ENCODE data around the gene TSPAN7. TPM values are rescaled to one million over a fixed set of nuclear protein-coding genes. Genes with fewer than 3 reads are reported as not detected.

TSPAN7 gene
- total RNA-seq, 1 experiment from 2014 or later: not detected

- DNase-seq (ENCODE audit: low spot score): peak; percentile 77
- in situ Hi-C loops (cut with HindIII; ENCODE audit: low sequenced_read_pairs): no loop called here
These were observed 75.8 kb downstream of the TSPAN7 start for GRCh38 chrX:38636949-38637819.

DNA sequence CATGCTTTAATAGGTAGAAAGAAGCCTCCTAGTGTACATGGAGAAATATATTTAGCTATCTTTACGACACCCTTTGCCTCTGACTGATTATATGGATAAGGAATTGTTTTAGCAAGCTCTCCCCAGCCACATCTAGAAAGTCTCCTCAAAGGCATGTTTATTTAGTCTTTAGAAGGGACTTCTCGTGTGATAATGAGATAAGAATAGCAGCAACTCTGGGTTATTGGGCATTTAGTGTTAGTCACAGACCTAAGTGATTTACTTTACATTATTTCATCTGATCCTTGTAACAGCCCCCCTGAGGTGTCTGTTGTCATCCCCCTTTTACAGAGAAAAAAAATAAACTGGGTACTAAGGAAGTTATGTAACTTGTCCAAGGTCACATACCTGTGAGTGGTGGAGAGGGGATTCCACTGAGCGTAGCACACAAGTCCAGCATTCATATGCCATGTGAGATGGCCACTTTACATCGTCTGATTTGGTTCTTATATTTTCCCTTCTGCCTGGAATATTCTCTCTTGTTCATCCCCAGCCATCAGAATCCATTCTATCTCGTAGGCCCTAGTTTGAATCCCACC, 77.7 kb downstream of the TSPAN7 start:
- in situ Hi-C loops (cut with HindIII; ENCODE audit: low sequenced_read_pairs): no loop called here
- no peak for DNase-seq (ENCODE audit: low spot score)

GRCh38 chrX:38639730-38640129, 78.4 kb downstream of the TSPAN7 start:
- in situ Hi-C loops (cut with HindIII; ENCODE audit: low sequenced_read_pairs): no loop called here
- no peak for DNase-seq (ENCODE audit: low spot score)

DNA sequence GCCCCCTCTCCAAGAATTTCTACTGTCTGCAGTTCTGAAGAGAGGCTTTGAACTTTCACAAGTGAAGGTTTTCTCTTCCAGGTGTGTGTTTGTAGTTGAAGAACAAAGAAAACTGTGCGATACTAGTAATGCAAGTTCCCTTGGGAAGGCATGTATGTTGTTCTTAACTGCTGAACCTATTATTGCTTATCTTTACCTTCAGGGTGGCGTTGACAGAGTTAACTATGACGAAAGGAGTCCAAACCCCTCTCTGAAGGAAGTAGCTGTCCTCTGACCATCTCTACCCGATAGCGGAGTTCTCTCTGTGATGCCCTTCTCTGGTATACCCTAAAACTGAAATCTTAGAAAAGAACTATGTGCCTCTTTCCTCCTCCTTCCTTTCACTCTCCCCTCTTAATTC, 79.9 kb downstream of the TSPAN7 start:
- no peak for DNase-seq (ENCODE audit: low spot score)
- in situ Hi-C loops (cut with HindIII; ENCODE audit: low sequenced_read_pairs): no loop called here

- DNase-seq (ENCODE audit: low spot score): no peak
- in situ Hi-C loops (cut with HindIII; ENCODE audit: low sequenced_read_pairs): no loop called here
These were observed 82.6 kb downstream of the TSPAN7 start for GRCh38 chrX:38643903-38644302.

DNA sequence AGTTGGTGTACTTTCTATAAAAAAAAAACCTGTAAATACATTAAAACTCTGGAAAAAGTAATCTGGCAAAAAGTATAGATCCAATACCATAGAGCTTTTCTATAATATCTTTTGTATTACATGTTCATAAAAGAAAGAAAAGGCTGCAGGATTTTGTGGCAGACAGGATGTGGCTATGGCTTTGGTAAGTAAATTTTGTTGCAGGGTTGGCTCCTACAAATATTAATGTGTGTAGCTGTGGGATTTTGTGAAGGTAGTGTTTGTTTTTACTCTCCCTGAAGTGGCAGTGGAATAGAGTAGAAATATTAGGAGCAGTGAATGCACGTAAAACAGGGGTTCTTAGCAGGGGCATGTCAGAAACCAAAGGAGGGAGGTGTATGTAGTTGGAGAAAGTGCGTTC, 84.8 kb downstream of the TSPAN7 start:
- in situ Hi-C loops (cut with HindIII; ENCODE audit: low sequenced_read_pairs): no loop called here

GRCh38 chrX:38649221-38649620, 87.9 kb downstream of the TSPAN7 start:
- DNase-seq (ENCODE audit: low spot score): no peak
- in situ Hi-C loops (cut with HindIII; ENCODE audit: low sequenced_read_pairs): no loop called here

More for the DNA sequence above, 84.8 kb downstream of the TSPAN7 start:
- no peak for DNase-seq (ENCODE audit: low spot score)

DNA sequence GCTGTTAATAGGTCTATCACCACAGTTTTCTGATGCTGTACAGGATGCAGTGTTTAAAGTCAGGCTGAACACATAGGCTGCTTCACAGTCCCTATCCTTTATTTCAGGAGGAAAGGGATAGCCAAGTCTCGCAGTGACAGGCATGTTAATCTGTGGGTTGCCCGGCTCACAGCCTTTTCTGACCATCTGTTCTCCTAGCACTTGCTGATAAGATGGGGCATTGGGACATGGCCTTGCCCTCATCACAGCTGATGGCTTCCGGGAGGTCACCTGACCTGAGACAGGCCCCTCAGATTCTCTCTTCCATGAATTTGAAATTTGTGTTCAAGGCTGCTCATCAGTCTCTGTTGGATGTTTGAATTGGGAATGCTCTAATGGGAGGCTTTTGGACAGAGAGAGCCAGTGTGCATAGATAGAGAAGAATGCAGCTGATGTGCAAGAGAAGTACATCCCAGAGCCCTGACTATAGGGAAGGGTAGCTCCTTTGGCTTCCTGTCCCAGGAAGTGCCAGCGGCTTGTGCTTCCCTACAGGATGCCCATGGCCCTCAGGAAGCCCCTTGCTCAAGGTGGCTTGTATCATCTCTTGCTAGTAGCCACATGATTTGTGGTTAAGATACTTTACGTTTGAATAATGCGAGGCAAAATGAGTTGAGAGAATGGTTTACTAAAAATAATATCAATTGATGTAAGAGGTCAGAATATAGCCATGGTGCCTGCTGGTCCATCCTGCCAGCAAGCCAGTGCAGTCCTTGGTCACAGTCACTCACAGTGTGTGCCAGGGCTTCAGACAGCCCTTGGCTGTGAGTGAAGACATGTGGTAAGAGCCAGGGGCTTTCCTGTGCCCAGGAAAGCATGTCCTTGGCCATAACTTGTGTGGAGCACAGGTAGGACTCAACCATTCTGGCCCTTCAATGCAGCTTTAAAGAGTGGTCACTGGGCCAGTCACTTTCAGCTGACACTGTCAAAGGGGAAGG, 88.6 kb downstream of the TSPAN7 start:
- DNase-seq (ENCODE audit: low spot score): peak; percentile 85
- in situ Hi-C loops (cut with HindIII; ENCODE audit: low sequenced_read_pairs): no loop called here

DNA sequence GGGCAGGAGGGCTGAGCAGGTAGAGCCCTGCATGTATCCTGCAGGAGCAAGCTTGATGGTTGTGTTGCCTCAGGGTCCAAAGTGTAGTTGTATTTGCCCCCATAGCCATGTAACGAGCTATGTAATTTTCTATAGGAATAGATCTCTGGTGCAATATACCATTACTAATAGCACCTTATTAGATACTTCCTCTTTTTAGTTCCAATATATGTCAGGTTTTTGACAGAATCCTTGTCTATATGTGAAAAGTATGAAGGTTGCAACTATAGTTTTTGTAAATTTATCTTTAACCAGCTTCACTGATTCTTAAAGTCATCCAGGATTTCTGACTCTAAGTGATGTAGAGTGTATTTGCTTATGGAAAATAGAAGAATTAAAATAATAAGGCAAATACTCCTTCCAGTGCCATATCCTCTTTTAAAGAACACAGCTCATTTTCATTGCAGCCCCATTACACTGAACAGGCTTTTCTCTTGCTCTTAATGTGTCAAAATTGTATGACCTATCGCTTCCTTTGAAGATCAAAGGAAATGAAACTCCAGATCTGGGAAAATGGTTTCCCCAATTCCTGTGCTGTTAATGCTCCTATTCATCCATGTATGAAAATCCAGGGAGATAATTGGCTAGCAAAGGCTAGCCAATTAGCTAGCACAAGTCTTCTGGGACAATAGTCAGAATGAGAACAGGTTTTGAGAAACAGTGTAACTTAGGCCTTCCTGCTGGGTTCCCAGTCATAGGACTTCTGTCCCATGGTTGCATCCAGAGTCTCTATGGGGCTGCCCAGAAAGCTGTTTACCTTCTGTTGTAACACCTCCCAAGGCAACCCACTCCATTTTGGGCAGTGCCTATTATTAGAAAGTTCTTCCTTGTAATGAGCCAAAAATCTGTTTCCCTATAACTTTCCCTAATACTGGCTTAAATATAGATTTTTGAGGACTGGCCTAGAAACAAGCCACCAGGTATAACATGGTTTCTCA, 90.6 kb downstream of the TSPAN7 start:
- in situ Hi-C loops (cut with HindIII; ENCODE audit: low sequenced_read_pairs): no loop called here
- peak; percentile 36 for DNase-seq (ENCODE audit: low spot score)

DNA sequence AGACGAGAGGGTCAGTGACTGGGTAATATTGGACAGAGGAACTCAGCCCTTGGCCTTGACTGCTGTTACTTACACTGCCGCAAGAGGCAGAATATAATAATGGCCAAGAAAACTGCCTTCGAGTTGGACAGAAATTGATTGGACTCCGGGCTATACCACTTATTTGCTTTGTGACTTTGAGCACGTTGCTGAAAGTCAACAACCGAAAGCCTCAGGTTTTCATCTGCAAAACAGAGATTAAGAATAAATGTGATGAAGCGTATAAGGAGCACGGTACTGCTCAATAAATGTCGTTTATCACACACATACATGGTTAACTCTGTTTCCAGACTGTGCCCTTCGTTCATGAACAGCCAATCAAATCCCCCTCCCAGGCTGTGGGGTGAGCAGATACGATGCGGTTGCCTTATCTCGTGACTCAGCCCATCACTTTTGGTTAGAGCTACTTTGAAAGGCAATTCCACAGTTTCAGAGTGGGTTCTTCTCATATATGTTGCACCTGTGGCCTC, 91.6 kb downstream of the TSPAN7 start:
- in situ Hi-C loops (cut with HindIII; ENCODE audit: low sequenced_read_pairs): no loop called here
- DNase-seq (ENCODE audit: low spot score): no peak

- peak; percentile 63 for DNase-seq (ENCODE audit: low spot score)
- in situ Hi-C loops (cut with HindIII; ENCODE audit: low sequenced_read_pairs): no loop called here
These were observed 93.0 kb downstream of the TSPAN7 start for GRCh38 chrX:38654302-38654701.

GRCh38 chrX:38656350-38656915, 95.1 kb downstream of the TSPAN7 start:
- in situ Hi-C loops (cut with HindIII; ENCODE audit: low sequenced_read_pairs): no loop called here

GRCh38 chrX:38657562-38657961, 96.2 kb downstream of the TSPAN7 start:
- DNase-seq (ENCODE audit: low spot score): no peak
- in situ Hi-C loops (cut with HindIII; ENCODE audit: low sequenced_read_pairs): no loop called here

More at GRCh38 chrX:38656350-38656915, 95.1 kb downstream of the TSPAN7 start:
- DNase-seq (ENCODE audit: low spot score): no peak

GRCh38 chrX:38660395-38661102, 99.2 kb downstream of the TSPAN7 start:
- in situ Hi-C loops (cut with HindIII; ENCODE audit: low sequenced_read_pairs): no loop called here
- DNase-seq (ENCODE audit: low spot score): no peak

DNA sequence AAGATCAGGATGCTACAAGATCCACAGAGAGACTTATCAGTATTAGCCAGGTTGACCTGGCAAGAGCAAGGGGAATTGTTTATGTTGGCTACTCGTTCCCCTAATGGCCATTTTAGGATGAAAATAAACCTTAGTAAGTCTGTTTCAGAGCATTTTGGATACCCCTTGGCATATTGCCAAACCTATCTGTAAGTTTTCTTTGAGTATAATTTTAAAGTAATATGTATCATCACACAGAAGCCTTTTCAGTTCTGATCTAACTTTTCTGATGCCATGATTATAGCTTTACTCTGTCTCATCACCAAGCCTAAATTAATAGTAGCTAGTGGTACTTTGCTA, 99.7 kb downstream of the TSPAN7 start:
- in situ Hi-C loops (cut with HindIII; ENCODE audit: low sequenced_read_pairs): no loop called here
- DNase-seq (ENCODE audit: low spot score): no peak

GRCh38 chrX:38661561-38661960, 100.2 kb downstream of the TSPAN7 start:
- in situ Hi-C loops (cut with HindIII; ENCODE audit: low sequenced_read_pairs): no loop called here
- no peak for DNase-seq (ENCODE audit: low spot score)

GRCh38 chrX:38662640-38663039, 101.3 kb downstream of the TSPAN7 start:
- in situ Hi-C loops (cut with HindIII; ENCODE audit: low sequenced_read_pairs): no loop called here
- no peak for DNase-seq (ENCODE audit: low spot score)

- in situ Hi-C loops (cut with HindIII; ENCODE audit: low sequenced_read_pairs): no loop called here
- DNase-seq (ENCODE audit: low spot score): peak; percentile 36
These were observed 102.9 kb downstream of the TSPAN7 start for GRCh38 chrX:38664285-38664684.

Measured in G401 (cell line).